Esophagus muscularis mucosa (tissue), 3 donors: ENCODE results near the gene DLK1.

Source experiments
- POLR2AphosphoS5 ChIP-seq, 2 donors: sonication (generic); formaldehyde crosslinking; IDR thresholded peaks; one replicate each; pipeline ENCODE4 v1.6.1; 2017; ENCODE audit warnings: antibody characterized with exemption in 2 of 2
- TF ChIP-seq, protein P1 (sequence below), 3 experiments: fragments of 200-600 bp in 2 of 3; fragments of 450-650 bp in 1 of 3; sonication (generic) in 2 of 3; IDR thresholded peaks; one replicate each; pipeline ENCODE4 v1.5.1; 2017 to 2019; ENCODE audit warnings: antibody characterized with exemption in 3 of 3, mild to moderate bottlenecking in 2 of 3, moderate library complexity in 1 of 3

DNA sequence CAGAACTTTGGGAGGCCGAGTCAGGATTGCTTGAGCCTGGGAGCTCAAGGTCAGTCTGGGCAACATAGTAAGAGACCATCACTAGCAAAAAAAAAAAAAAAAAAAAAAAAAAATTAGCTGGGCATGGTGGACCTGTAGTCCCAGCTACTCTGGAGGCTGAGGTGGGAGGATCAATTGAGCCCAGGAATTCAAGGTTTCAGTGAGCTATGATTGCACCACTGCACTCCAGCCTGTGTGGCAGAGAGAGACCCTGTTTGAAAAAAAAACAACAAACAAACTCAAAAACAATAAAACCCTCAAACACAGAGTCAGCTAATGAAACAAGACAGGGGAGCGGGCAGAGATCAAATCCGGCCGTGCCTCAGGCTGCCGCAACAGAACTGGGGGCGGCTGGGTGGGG lies 41.7 kb upstream of the DLK1 start:
- TF ChIP-seq, protein P1, sequence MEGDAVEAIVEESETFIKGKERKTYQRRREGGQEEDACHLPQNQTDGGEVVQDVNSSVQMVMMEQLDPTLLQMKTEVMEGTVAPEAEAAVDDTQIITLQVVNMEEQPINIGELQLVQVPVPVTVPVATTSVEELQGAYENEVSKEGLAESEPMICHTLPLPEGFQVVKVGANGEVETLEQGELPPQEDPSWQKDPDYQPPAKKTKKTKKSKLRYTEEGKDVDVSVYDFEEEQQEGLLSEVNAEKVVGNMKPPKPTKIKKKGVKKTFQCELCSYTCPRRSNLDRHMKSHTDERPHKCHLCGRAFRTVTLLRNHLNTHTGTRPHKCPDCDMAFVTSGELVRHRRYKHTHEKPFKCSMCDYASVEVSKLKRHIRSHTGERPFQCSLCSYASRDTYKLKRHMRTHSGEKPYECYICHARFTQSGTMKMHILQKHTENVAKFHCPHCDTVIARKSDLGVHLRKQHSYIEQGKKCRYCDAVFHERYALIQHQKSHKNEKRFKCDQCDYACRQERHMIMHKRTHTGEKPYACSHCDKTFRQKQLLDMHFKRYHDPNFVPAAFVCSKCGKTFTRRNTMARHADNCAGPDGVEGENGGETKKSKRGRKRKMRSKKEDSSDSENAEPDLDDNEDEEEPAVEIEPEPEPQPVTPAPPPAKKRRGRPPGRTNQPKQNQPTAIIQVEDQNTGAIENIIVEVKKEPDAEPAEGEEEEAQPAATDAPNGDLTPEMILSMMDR (IDR thresholded peaks at IDR 0.05), result no peak
- no peak for TF ChIP-seq POLR2AphosphoS5 (IDR thresholded peaks at IDR 0.05)
